ENCODE data around the gene TXLNG.
A peak's percentile ranks its signal among the peaks of the same experiment; 100 is the strongest.

TXLNG gene

GRCh38 chrX:16876696-16877095, 90.4 kb downstream of the TXLNG start:
- TF ChIP-seq CTCF (IDR thresholded peaks at IDR 0.05; ENCODE audit: low read depth, low read length) = no peak
- H3K4me3 ChIP-seq (ENCODE audit: low read depth, low read length) = no peak overlapping the region

GRCh38 chrX:16882169-16882568, 95.9 kb downstream of the TXLNG start:
- H3K4me3 ChIP-seq (ENCODE audit: low read depth, low read length) = peak overlapping the region; percentile 57; the same call in 1 of the 2 replicates
- no peak for TF ChIP-seq CTCF (IDR thresholded peaks at IDR 0.05; ENCODE audit: low read depth, low read length)

- peak overlapping the region; percentile 57 for H3K4me3 ChIP-seq (ENCODE audit: low read depth, low read length)
- TF ChIP-seq CTCF (IDR thresholded peaks at IDR 0.05; ENCODE audit: low read depth, low read length) = peak; percentile 67
Observed at GRCh38 chrX:16882702-16883486, 96.6 kb downstream of the TXLNG start.

GRCh38 chrX:16883487-16883804, 97.2 kb downstream of the TXLNG start:
- no peak for TF ChIP-seq CTCF (IDR thresholded peaks at IDR 0.05; ENCODE audit: low read depth, low read length)
- H3K4me3 ChIP-seq (ENCODE audit: low read depth, low read length) = no peak overlapping the region

GRCh38 chrX:16885628-16886027, 99.4 kb downstream of the TXLNG start:
- no peak for TF ChIP-seq CTCF (IDR thresholded peaks at IDR 0.05; ENCODE audit: low read depth, low read length)
- no peak overlapping the region for H3K4me3 ChIP-seq (ENCODE audit: low read depth, low read length)

- no peak overlapping the region for H3K4me3 ChIP-seq (ENCODE audit: low read depth, low read length)
- TF ChIP-seq CTCF (IDR thresholded peaks at IDR 0.05; ENCODE audit: low read depth, low read length) = peak; percentile 98
Observed at GRCh38 chrX:16892504-16893362, 106.5 kb downstream of the TXLNG start.

Data from WI38 (cell line).